Lower lobe of right lung (tissue), 2 donors: Measurements from ENCODE around the gene KCNA5. TPM values are rescaled to one million over a fixed set of nuclear protein-coding genes. Genes with fewer than 3 reads are reported as not detected.

Experiments
- ATAC-seq, 2 donors: fragments of 200-7000 bp; cut with Tn5 transposase; one replicate each; pipeline ENCODE4 v1.9.1; 2020 to 2022; ENCODE audit warnings: mild to moderate bottlenecking in 2 of 2, moderate library complexity in 2 of 2
- DNase-seq: peaks from one replicate; pipeline ENCODE4 v3.0.0-alpha.2; 2020
- H3K27ac ChIP-seq: fragments of 200-600 bp; one replicate; pipeline ENCODE4 v1.8.0; 2022
- H3K27me3 ChIP-seq: fragments of 200-600 bp; one replicate; pipeline ENCODE4 v1.8.0; 2022; ENCODE audit warnings: low read depth
- H3K36me3 ChIP-seq: fragments of 200-600 bp; one replicate; pipeline ENCODE4 v1.8.0; 2022; ENCODE audit warnings: mild to moderate bottlenecking
- H3K4me1 ChIP-seq: fragments of 200-600 bp; one replicate; pipeline ENCODE4 v1.8.0; 2022
- H3K4me3 ChIP-seq: fragments of 200-600 bp; one replicate; pipeline ENCODE4 v1.8.0; 2022; ENCODE audit warnings: mild to moderate bottlenecking
- H3K9me3 ChIP-seq: fragments of 200-600 bp; one replicate; pipeline ENCODE4 v1.8.0; 2022
- intact Hi-C: fragments of 100-400 bp; cut with DNase I; formaldehyde crosslinking; loops from one replicate; pipeline ENCODE4 v1.11.0; 2022
- total RNA-seq: library from RNA; stranded (reverse); fragmentation: NEBNext Ultra II Directional; extraction: Animal tissue kit (Norgen Biotek cat#: 25700); gene quantifications from one replicate; pipeline ENCODE4 v1.2.1, GENCODE V29; 2021
- TF ChIP-seq, protein P1 (sequence below): fragments of 200-600 bp; IDR thresholded peaks from one replicate; pipeline ENCODE4 v1.8.0; 2022; ENCODE audit warnings: antibody characterized with exemption, mild to moderate bottlenecking
- donor health status: DM: no; HTN: yes; CAD: no; lungs with severe emphysema.

Gene KCNA5
- total RNA-seq, 1 donor from 2014 or later = 1.5 TPM

DNA sequence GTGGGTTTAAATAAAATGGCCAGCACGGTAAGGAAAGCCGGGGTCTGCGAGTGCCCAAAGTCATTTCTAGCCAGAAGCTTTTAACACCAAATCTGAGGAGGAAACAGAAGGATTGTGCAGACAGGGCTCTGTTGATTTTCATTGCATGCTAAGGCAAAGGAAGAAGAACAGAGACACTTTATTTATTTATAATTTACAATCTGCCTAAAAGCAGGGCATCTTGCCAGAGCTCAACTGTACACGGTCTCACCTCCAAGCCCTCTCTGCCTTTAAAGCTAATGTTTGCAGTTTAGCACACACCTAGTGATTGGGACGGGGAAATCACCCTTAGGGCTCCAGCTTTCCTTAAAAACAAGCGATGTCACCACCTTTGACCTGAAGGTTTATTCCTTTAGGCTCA, 4.0 kb downstream of the KCNA5 start:
- Histone ChIP-seq H3K27me3 (peaks cover 42% of the 10 kb centered on the region), H3K4me1 (peaks cover 4% of the 10 kb centered on the region), H3K9me3 (no peaks in the 10 kb centered on the region), H3K36me3 (no peaks in the 10 kb centered on the region), H3K27ac (no peak overlapping the region), H3K4me3 (no peak overlapping the region)
- TF ChIP-seq, protein P1, sequence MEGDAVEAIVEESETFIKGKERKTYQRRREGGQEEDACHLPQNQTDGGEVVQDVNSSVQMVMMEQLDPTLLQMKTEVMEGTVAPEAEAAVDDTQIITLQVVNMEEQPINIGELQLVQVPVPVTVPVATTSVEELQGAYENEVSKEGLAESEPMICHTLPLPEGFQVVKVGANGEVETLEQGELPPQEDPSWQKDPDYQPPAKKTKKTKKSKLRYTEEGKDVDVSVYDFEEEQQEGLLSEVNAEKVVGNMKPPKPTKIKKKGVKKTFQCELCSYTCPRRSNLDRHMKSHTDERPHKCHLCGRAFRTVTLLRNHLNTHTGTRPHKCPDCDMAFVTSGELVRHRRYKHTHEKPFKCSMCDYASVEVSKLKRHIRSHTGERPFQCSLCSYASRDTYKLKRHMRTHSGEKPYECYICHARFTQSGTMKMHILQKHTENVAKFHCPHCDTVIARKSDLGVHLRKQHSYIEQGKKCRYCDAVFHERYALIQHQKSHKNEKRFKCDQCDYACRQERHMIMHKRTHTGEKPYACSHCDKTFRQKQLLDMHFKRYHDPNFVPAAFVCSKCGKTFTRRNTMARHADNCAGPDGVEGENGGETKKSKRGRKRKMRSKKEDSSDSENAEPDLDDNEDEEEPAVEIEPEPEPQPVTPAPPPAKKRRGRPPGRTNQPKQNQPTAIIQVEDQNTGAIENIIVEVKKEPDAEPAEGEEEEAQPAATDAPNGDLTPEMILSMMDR = no peak
- DNase-seq (no peak), ATAC-seq (no peak)
- intact Hi-C loops = no loop called here

DNA sequence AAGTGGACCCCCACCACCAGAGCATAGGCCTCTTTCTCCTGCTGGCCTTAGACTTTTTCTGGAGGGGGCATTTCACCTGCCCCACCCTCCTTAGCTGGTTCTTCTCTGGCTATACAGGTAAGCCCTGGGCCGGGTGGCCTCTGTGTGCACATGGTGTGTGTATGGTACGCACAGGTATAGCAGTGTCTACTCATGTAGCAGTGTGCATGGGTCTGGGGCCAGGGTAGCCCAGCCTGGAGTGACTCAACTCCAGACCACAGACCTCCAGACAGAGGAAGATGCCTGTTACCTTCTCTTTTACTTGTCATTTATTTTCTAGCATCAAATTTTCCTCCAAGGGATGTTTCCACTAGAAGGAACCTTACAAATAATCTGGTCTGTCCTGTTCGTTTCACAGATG, 6.9 kb downstream of the KCNA5 start:
- TF ChIP-seq, protein P1 = no peak
- ATAC-seq (peak in 1 of 2 donors; percentile 33), DNase-seq (no peak)
- Histone ChIP-seq H3K4me3 (no peak overlapping the region), H3K27ac (no peak overlapping the region), H3K27me3 (peaks cover 14% of the 10 kb centered on the region), H3K36me3 (no peaks in the 10 kb centered on the region), H3K4me1 (peaks cover 4% of the 10 kb centered on the region), H3K9me3 (no peaks in the 10 kb centered on the region)
- intact Hi-C loops = no loop called here

DNA sequence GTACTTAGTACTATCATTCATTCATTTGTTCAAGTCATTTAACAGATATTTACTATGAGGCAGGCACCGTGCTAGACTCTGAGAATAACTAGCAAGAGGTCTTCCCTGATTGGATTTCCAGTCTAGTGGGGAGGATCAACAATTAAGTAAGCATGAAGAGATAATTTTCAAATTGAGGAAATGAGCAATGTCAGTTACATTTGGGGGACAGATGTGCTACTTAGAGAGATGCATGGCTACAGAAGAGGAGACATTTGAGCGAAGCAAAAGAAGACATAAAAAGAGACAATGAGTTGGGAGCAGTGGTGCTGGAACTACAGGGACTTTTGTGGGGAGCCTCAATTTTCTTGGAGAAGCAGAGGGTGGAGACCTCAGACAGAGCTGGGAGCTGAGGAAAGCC, 7.7 kb downstream of the KCNA5 start:
- Histone ChIP-seq H3K27ac (no peak overlapping the region), H3K36me3 (no peaks in the 10 kb centered on the region), H3K4me1 (peaks cover 4% of the 10 kb centered on the region), H3K4me3 (no peak overlapping the region), H3K27me3 (peaks cover 7% of the 10 kb centered on the region), H3K9me3 (no peaks in the 10 kb centered on the region)
- no peak for DNase-seq
- TF ChIP-seq, protein P1 = no peak
- no peak for ATAC-seq
- intact Hi-C loops = no loop called here

DNA sequence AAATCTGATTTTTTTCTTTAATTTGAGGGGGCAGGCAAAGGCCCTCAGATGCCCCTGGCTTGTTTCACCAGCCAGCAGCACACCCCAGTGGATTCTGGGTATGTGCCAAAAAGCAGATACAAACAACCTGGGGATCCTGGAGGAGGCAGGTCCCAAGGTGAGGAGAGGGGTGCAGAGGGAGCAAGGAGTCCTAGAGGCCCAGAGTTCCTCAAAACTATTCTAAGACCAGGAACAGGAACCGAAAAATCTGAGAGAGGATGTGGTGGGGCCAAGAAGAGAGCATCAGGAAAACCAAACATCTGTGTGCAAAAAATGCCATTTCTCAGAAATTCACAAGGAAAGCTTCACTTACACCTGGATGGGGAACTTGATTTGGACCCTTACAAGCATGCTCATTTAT, 8.2 kb downstream of the KCNA5 start:
- H3K4me1 ChIP-seq = peaks cover 4% of the 10 kb centered on the region
- no peaks in the 10 kb centered on the region for H3K36me3 ChIP-seq
- no peak overlapping the region for H3K4me3 ChIP-seq
- H3K27me3 ChIP-seq = peaks cover 2% of the 10 kb centered on the region
- ATAC-seq (no peak), DNase-seq (no peak)
- TF ChIP-seq, protein P1 = no peak
- intact Hi-C loops = no loop called here
- H3K9me3 ChIP-seq = no peaks in the 10 kb centered on the region
- no peak overlapping the region for H3K27ac ChIP-seq

DNA sequence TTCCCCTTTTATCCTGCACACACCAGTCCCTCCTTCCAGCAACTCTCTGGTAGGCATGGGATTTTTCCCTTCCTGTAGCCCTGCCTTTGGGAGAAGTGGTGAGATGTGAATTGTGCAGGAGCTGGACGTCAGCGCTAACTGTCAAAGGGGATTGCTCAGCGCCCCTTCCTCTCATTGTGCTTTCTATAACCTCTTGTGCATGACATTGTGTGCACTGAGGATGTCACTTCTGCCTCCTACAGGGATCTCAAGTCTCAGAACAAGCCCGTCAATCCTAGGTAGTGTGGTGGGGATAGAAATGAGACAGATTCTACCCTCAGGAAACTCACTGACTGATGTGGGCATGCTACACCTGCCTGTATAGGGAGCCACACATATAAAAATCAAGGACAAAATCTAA, 8.7 kb downstream of the KCNA5 start:
- no peaks in the 10 kb centered on the region for H3K9me3 ChIP-seq
- ATAC-seq = no peak

More for the DNA sequence above, 8.7 kb downstream of the KCNA5 start:
- DNase-seq = no peak
- peaks cover 4% of the 10 kb centered on the region for H3K4me1 ChIP-seq
- TF ChIP-seq, protein P1 = no peak
- no peak overlapping the region for H3K27ac ChIP-seq
- no peaks in the 10 kb centered on the region for H3K27me3 ChIP-seq
- intact Hi-C loops = no loop called here
- no peak overlapping the region for H3K4me3 ChIP-seq
- no peaks in the 10 kb centered on the region for H3K36me3 ChIP-seq
